ENCODE data around the gene CFAP99. TPM values are rescaled to one million over a fixed set of nuclear protein-coding genes. Genes with fewer than 3 reads are reported as not detected.
A peak's percentile ranks its signal among the peaks of the same experiment; 100 is the strongest.

Gene CFAP99
- total RNA-seq, 6 donors from 2014 or later: 0.57 to 24.7 (median 9.3) TPM

GRCh38 chr4:2436761-2437474, 18.2 kb downstream of the CFAP99 start:
- H3K4me1 ChIP-seq: no peaks in the 10 kb centered on the region
- ATAC-seq (ENCODE audit: low FRiP score in 2 of 2) (no peak), DNase-seq (peak in 1 of 2 donors; percentile 61)
- no peak overlapping the region for H3K4me3 ChIP-seq
- 80 to 86% methylated on average over 22 to 30 of the region's 30 CpGs for WGBS, 2 donors
- no peaks in the 10 kb centered on the region for H3K36me3 ChIP-seq
- no peaks in the 10 kb centered on the region for H3K9me3 ChIP-seq
- no peak for TF ChIP-seq POLR2AphosphoS5 (IDR thresholded peaks at IDR 0.05)
- H3K27me3 ChIP-seq: no peaks in the 10 kb centered on the region
- no peak overlapping the region for H3K27ac ChIP-seq

DNA sequence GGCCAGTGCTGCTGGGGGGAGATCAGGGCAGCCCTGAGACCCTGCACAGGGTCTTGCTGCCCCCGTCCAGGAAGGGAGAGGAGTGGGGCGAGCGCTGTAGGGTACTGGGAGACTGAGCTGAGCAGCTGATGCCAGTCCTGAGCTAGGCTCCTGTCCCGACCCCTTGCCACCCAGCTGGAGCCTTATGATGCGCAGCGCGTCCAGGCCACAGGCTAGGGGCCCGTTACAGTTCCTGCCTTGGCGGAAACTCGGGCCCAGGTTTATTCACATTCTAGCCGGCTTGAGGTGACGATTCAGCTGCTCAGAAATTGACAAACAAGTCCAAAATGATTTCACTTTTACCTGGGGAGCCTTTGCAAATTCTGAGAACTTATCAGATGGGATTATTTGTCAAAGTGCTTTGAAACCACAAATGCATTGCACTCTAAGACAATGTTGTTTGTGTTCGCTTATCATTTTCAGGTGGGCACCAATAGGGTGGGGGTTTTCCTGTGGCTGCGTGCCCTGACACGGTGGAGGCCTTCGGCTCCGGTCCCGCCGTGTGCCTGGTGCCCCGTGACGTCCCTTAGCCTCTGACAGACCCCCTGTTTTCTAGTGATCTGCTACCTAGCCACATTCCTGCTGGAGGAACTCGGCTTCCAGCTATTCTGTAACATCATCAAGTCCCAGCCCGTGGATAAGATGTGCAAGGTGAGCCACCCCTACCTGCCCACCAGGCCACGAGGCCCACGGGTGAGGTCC, 18.9 kb downstream of the CFAP99 start:
- Histone ChIP-seq H3K4me3 (no peak overlapping the region), H3K9me3 (no peaks in the 10 kb centered on the region), H3K4me1 (no peaks in the 10 kb centered on the region), H3K36me3 (no peaks in the 10 kb centered on the region), H3K27me3 (no peaks in the 10 kb centered on the region), H3K27ac (no peak overlapping the region)
- ATAC-seq (ENCODE audit: low FRiP score in 2 of 2) (no peak), DNase-seq (no peak)
- WGBS, 2 donors: 81 to 83% methylated on average over 14 to 25 of the region's 25 CpGs
- TF ChIP-seq CTCF (IDR thresholded peaks at IDR 0.05) (no peak), POLR2A (IDR thresholded peaks at IDR 0.05) (no peak), EP300 (IDR thresholded peaks at IDR 0.05) (no peak), POLR2AphosphoS5 (IDR thresholded peaks at IDR 0.05) (no peak)

DNA sequence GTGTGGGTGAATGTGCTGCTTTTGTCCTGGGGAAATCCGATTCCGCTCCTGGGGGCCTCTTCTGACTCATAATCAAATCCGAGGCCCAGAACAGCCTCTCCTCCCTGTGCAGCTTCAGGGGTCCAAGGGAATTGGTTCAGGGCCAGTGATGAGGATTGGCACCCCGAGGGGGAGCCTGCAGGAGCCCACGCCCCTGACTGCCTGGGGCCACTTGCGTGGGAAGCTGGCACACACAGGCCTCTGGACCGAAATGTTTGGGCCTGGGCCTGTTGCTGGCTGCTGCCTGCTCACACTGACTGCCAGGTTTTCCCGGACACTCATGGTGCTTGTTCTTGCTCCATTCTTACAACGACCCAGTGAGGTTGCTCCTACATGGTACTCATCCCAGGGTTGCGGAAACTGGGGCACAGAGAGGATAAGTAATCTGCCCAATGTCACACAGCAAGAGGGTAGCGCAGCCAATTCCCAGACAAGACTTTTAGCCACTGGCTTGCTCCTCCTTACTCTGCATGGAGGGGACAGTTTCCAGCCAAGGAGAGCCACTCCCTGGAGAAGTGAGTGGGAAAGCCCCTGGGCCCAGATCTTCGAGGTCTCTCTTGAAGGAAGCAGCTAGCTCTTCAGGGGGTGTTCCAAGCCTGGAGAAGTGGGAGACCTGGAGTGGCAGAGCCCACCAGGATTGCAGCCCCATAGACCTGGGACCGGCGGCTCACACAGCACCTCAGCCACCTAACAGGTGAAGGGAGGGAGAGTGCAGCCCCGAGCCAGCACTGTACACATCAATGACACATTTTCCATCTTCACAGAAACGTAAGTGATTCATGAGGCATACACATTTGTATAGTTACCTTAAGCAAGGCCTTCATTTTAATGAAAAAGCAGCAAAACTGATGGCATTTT, 20.3 kb downstream of the CFAP99 start:
- TF ChIP-seq POLR2AphosphoS5 (IDR thresholded peaks at IDR 0.05) (no peak), CTCF (IDR thresholded peaks at IDR 0.05) (no peak), POLR2A (IDR thresholded peaks at IDR 0.05) (no peak), EP300 (IDR thresholded peaks at IDR 0.05) (no peak)
- DNase-seq: no peak
- 86 to 93% methylated on average over 10 to 16 of the region's 16 CpGs for WGBS, 2 donors
- Histone ChIP-seq H3K9me3 (no peaks in the 10 kb centered on the region), H3K4me3 (no peak overlapping the region), H3K27ac (no peak overlapping the region), H3K4me1 (no peaks in the 10 kb centered on the region), H3K27me3 (no peaks in the 10 kb centered on the region), H3K36me3 (no peaks in the 10 kb centered on the region)
- ATAC-seq (ENCODE audit: low FRiP score in 2 of 2): no peak

GRCh38 chr4:2441393-2442174, 22.8 kb downstream of the CFAP99 start:
- WGBS, 2 donors: 54 to 66% methylated on average over 8 to 10 of the region's 14 CpGs
- no peak overlapping the region for H3K4me3 ChIP-seq

More at GRCh38 chr4:2441393-2442174, 22.8 kb downstream of the CFAP99 start:
- TF ChIP-seq POLR2A (IDR thresholded peaks at IDR 0.05) (no peak), CTCF (IDR thresholded peaks at IDR 0.05) (peak; percentile 64 to 87 (median 78))
- DNase-seq: peak; percentile 57 to 65
- ATAC-seq (ENCODE audit: low FRiP score in 2 of 2): peak; percentile 44 to 66
- no peaks in the 10 kb centered on the region for H3K36me3 ChIP-seq
- no peaks in the 10 kb centered on the region for H3K9me3 ChIP-seq
- H3K4me1 ChIP-seq: no peaks in the 10 kb centered on the region
- H3K27ac ChIP-seq: no peak overlapping the region
- H3K27me3 ChIP-seq: no peaks in the 10 kb centered on the region
